HL-60 (cell line): ENCODE data around the gene SERPINB12.
A peak's percentile ranks its signal among the peaks of the same experiment; 100 is the strongest.

ENCODE experiments used
- DNase-seq, 2 experiments: peaks; one replicate each; pipeline ENCODE4 v3.0.0-alpha.2; 2010 to 2020; ENCODE audit warnings: low read depth in 1 of 2, low spot score in 1 of 2
- H3K27ac ChIP-seq: fragments of 250-450 bp; sonication (Bioruptor Pico); replicated peaks from 2 replicates; pipeline ENCODE4 v1.5.1; 2020; ENCODE audit warnings: mild to moderate bottlenecking, moderate library complexity
- H3K27me3 ChIP-seq: fragments of 250-450 bp; sonication (Bioruptor Pico); 2 replicates; pipeline ENCODE4 v1.5.1; 2021; ENCODE audit warnings: mild to moderate bottlenecking, moderate library complexity; ENCODE audit not compliant: insufficient read depth, poor library complexity, severe bottlenecking
- H3K4me3 ChIP-seq: replicated peaks from 2 replicates; pipeline ENCODE4 v1.5.1; 2011; ENCODE audit warnings: mild to moderate bottlenecking, control low read depth, low read length; ENCODE audit not compliant: insufficient read depth
- GABPA ChIP-seq: IDR thresholded peaks from 2 replicates; pipeline ENCODE4 v1.6.1; 2012; ENCODE audit warnings: low read depth
- POLR2AphosphoS5 ChIP-seq: IDR thresholded peaks from 2 replicates; pipeline ENCODE4 v1.6.1; 2012; ENCODE audit warnings: low read depth
- SPI1 ChIP-seq: IDR thresholded peaks from 2 replicates; pipeline ENCODE4 v1.6.1; 2012; ENCODE audit warnings: low read depth, mild to moderate bottlenecking, borderline replicate concordance
- TF ChIP-seq, protein P1 (sequence below): IDR thresholded peaks from 2 replicates; pipeline ENCODE4 v1.6.1; 2012; ENCODE audit warnings: low read depth; ENCODE audit not compliant: insufficient replicate concordance
- TF ChIP-seq, protein P2 (sequence below): IDR thresholded peaks from one replicate; pipeline ENCODE4 v1.5.1; 2011; ENCODE audit warnings: low read length, control low read depth, inconsistent platforms; ENCODE audit not compliant: insufficient read depth

Gene SERPINB12

DNA sequence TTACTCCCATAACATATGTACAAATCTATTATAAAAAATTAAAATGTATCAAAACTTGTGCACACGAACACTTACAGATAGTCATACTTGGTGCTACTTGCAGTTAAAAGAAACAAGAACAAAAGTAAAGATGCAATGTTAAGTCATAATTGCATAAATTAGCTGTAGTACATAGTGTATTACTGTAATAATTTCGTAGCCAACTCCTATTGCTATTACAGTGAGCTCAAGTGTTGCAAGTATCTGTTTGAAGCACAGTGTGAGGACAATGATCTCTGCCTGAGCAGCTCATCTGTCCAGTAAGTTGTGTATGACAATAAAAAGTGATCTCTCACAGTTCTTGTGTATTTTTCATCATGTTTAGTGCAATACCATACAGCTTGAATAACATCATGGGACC lies 37.4 kb downstream of the SERPINB12 start:
- no peak overlapping the region for H3K4me3 ChIP-seq
- no peaks in the 10 kb centered on the region for H3K27me3 ChIP-seq
- peak; percentile 66 for DNase-seq
- H3K27ac ChIP-seq, result peak overlapping the region; percentile 66
- no peak for TF ChIP-seq POLR2AphosphoS5
- TF ChIP-seq SPI1, result no peak
- TF ChIP-seq, protein P1, sequence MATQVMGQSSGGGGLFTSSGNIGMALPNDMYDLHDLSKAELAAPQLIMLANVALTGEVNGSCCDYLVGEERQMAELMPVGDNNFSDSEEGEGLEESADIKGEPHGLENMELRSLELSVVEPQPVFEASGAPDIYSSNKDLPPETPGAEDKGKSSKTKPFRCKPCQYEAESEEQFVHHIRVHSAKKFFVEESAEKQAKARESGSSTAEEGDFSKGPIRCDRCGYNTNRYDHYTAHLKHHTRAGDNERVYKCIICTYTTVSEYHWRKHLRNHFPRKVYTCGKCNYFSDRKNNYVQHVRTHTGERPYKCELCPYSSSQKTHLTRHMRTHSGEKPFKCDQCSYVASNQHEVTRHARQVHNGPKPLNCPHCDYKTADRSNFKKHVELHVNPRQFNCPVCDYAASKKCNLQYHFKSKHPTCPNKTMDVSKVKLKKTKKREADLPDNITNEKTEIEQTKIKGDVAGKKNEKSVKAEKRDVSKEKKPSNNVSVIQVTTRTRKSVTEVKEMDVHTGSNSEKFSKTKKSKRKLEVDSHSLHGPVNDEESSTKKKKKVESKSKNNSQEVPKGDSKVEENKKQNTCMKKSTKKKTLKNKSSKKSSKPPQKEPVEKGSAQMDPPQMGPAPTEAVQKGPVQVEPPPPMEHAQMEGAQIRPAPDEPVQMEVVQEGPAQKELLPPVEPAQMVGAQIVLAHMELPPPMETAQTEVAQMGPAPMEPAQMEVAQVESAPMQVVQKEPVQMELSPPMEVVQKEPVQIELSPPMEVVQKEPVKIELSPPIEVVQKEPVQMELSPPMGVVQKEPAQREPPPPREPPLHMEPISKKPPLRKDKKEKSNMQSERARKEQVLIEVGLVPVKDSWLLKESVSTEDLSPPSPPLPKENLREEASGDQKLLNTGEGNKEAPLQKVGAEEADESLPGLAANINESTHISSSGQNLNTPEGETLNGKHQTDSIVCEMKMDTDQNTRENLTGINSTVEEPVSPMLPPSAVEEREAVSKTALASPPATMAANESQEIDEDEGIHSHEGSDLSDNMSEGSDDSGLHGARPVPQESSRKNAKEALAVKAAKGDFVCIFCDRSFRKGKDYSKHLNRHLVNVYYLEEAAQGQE, result no peak
- TF ChIP-seq, protein P2, sequence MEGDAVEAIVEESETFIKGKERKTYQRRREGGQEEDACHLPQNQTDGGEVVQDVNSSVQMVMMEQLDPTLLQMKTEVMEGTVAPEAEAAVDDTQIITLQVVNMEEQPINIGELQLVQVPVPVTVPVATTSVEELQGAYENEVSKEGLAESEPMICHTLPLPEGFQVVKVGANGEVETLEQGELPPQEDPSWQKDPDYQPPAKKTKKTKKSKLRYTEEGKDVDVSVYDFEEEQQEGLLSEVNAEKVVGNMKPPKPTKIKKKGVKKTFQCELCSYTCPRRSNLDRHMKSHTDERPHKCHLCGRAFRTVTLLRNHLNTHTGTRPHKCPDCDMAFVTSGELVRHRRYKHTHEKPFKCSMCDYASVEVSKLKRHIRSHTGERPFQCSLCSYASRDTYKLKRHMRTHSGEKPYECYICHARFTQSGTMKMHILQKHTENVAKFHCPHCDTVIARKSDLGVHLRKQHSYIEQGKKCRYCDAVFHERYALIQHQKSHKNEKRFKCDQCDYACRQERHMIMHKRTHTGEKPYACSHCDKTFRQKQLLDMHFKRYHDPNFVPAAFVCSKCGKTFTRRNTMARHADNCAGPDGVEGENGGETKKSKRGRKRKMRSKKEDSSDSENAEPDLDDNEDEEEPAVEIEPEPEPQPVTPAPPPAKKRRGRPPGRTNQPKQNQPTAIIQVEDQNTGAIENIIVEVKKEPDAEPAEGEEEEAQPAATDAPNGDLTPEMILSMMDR, result no peak
- TF ChIP-seq GABPA, result no peak

DNA sequence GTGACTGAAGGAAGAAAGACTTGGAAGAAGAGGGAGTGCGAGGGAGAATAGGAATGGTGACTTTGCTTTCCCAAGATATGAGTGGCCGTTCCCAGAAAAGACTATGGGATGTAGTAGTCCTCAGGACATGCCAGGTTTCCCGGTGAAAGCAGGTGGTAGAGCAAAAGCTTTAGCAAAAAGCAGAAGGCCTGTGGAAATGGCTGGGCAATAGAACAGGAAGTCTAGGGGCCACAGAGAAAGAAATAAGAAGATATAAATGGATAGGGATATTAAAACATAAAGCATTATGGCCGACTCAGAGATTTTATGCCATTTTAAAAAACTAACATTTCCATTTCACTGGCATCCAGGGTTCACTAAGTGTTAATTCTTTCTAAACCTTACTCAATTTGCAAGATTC lies 43.8 kb downstream of the SERPINB12 start:
- Histone ChIP-seq H3K27ac (peak overlapping the region; percentile 54), H3K4me3 (no peak overlapping the region), H3K27me3 (no peaks in the 10 kb centered on the region)
- DNase-seq, result peak in 1 of 2 experiments; percentile 48
- TF ChIP-seq POLR2AphosphoS5, result no peak
- TF ChIP-seq, protein P1, result no peak
- peak; percentile 29; the same call in 1 of the 2 replicates for TF ChIP-seq GABPA
- peak; percentile 93 for TF ChIP-seq SPI1

DNA sequence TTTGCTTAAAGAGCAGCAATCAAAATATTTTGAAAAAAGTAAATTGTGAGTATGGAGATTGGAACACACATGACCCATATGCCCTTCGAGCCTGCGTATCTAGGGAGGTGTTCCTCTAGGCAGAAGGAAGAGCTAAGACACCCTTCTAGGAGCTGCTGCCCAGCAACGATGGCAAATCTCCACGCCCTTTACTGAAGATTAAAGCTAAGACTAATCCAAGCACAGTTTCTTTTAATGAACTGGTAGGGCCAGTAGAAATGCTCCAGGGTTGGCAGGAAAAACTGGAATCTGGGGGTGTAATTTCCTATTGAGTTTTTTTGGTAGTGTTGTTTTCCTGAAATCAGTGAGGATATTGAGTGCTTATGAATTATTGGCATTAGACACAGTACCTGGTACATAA lies 44.3 kb downstream of the SERPINB12 start:
- H3K4me3 ChIP-seq, result no peak overlapping the region
- TF ChIP-seq POLR2AphosphoS5, result no peak
- TF ChIP-seq, protein P2, result no peak
- TF ChIP-seq, protein P1, result no peak
- no peak for TF ChIP-seq SPI1
- TF ChIP-seq GABPA, result no peak
- H3K27ac ChIP-seq, result peak overlapping the region; percentile 54
- no peaks in the 10 kb centered on the region for H3K27me3 ChIP-seq
- no peak for DNase-seq
